ENCODE measurements around the gene TAOK1. TPM values are rescaled to one million over a fixed set of nuclear protein-coding genes. Genes with fewer than 3 reads are reported as not detected.
A peak's percentile ranks its signal among the peaks of the same experiment; 100 is the strongest.

TAOK1 gene
- total and polyA plus RNA-seq, 2 of the 13 experiments (the other 11 are each of a cell fraction or from before 2014, with no cell fraction given), result 14.1 to 23.0 TPM

GRCh38 chr17:29588562-29589411 lies 198.6 kb downstream of the TAOK1 start (continued):
- no peak for TF ChIP-seq CBX2 (IDR thresholded peaks at IDR 0.05; ENCODE audit: low read depth, low read length)
- no peak for TF ChIP-seq CBX2 (CRISPR knock-in tag; IDR thresholded peaks at IDR 0.05; ENCODE audit: low read depth)
- no peak for TF ChIP-seq SMARCE1 (IDR thresholded peaks at IDR 0.05; ENCODE audit: borderline replicate concordance)
- TF ChIP-seq ZNF496 (CRISPR knock-in tag; IDR thresholded peaks at IDR 0.05; ENCODE audit: insufficient replicate concordance), result no peak
- no peak for TF ChIP-seq KLF11 (CRISPR knock-in tag; IDR thresholded peaks at IDR 0.05)
- TF ChIP-seq ETV5 (CRISPR knock-in tag; IDR thresholded peaks at IDR 0.05; ENCODE audit: borderline replicate concordance), result no peak
- TF ChIP-seq ZFP62 (CRISPR knock-in tag; IDR thresholded peaks at IDR 0.05), result no peak
- TF ChIP-seq ZNF225 (CRISPR knock-in tag; IDR thresholded peaks at IDR 0.05), result no peak
- TF ChIP-seq ZNF713 (CRISPR knock-in tag; IDR thresholded peaks at IDR 0.05), result no peak
- no peak for TF ChIP-seq KMT2A (CRISPR knock-in tag; IDR thresholded peaks at IDR 0.05)
- no peak for TF ChIP-seq SMYD3 (CRISPR knock-in tag; IDR thresholded peaks at IDR 0.05)
- no peak for TF ChIP-seq ARID3A (IDR thresholded peaks at IDR 0.05; ENCODE audit: low read depth, low read length)
- TF ChIP-seq ZNF772 (CRISPR knock-in tag; IDR thresholded peaks at IDR 0.05), result no peak
- TF ChIP-seq, protein P1, sequence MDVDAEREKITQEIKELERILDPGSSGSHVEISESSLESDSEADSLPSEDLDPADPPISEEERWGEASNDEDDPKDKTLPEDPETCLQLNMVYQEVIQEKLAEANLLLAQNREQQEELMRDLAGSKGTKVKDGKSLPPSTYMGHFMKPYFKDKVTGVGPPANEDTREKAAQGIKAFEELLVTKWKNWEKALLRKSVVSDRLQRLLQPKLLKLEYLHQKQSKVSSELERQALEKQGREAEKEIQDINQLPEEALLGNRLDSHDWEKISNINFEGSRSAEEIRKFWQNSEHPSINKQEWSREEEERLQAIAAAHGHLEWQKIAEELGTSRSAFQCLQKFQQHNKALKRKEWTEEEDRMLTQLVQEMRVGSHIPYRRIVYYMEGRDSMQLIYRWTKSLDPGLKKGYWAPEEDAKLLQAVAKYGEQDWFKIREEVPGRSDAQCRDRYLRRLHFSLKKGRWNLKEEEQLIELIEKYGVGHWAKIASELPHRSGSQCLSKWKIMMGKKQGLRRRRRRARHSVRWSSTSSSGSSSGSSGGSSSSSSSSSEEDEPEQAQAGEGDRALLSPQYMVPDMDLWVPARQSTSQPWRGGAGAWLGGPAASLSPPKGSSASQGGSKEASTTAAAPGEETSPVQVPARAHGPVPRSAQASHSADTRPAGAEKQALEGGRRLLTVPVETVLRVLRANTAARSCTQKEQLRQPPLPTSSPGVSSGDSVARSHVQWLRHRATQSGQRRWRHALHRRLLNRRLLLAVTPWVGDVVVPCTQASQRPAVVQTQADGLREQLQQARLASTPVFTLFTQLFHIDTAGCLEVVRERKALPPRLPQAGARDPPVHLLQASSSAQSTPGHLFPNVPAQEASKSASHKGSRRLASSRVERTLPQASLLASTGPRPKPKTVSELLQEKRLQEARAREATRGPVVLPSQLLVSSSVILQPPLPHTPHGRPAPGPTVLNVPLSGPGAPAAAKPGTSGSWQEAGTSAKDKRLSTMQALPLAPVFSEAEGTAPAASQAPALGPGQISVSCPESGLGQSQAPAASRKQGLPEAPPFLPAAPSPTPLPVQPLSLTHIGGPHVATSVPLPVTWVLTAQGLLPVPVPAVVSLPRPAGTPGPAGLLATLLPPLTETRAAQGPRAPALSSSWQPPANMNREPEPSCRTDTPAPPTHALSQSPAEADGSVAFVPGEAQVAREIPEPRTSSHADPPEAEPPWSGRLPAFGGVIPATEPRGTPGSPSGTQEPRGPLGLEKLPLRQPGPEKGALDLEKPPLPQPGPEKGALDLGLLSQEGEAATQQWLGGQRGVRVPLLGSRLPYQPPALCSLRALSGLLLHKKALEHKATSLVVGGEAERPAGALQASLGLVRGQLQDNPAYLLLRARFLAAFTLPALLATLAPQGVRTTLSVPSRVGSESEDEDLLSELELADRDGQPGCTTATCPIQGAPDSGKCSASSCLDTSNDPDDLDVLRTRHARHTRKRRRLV (CRISPR knock-in tag; IDR thresholded peaks at IDR 0.05), result no peak
- TF ChIP-seq, protein P2, sequence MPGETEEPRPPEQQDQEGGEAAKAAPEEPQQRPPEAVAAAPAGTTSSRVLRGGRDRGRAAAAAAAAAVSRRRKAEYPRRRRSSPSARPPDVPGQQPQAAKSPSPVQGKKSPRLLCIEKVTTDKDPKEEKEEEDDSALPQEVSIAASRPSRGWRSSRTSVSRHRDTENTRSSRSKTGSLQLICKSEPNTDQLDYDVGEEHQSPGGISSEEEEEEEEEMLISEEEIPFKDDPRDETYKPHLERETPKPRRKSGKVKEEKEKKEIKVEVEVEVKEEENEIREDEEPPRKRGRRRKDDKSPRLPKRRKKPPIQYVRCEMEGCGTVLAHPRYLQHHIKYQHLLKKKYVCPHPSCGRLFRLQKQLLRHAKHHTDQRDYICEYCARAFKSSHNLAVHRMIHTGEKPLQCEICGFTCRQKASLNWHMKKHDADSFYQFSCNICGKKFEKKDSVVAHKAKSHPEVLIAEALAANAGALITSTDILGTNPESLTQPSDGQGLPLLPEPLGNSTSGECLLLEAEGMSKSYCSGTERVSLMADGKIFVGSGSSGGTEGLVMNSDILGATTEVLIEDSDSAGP (CRISPR knock-in tag; IDR thresholded peaks at IDR 0.05; ENCODE audit: borderline replicate concordance), result peak; percentile 60; the same call in 1 of the 2 replicates
- TF ChIP-seq, protein P3, sequence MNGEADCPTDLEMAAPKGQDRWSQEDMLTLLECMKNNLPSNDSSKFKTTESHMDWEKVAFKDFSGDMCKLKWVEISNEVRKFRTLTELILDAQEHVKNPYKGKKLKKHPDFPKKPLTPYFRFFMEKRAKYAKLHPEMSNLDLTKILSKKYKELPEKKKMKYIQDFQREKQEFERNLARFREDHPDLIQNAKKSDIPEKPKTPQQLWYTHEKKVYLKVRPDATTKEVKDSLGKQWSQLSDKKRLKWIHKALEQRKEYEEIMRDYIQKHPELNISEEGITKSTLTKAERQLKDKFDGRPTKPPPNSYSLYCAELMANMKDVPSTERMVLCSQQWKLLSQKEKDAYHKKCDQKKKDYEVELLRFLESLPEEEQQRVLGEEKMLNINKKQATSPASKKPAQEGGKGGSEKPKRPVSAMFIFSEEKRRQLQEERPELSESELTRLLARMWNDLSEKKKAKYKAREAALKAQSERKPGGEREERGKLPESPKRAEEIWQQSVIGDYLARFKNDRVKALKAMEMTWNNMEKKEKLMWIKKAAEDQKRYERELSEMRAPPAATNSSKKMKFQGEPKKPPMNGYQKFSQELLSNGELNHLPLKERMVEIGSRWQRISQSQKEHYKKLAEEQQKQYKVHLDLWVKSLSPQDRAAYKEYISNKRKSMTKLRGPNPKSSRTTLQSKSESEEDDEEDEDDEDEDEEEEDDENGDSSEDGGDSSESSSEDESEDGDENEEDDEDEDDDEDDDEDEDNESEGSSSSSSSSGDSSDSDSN (CRISPR knock-in tag; IDR thresholded peaks at IDR 0.05), result peak; percentile 73; the same call in 1 of the 2 replicates
- no peak for TF ChIP-seq ZNF350 (CRISPR knock-in tag; IDR thresholded peaks at IDR 0.05; ENCODE audit: borderline replicate concordance, low read depth)

Data from HepG2 (cell line).